DND-41 (cell line): ENCODE results near the gene COLGALT1.

ENCODE experiments used
- ATAC-seq: fragments of 200-7000 bp; cut with Tn5 transposase; 3 replicates; pipeline ENCODE4 v1.9.1; 2021; ENCODE audit warnings: low read depth; ENCODE audit not compliant: insufficient read depth
- DNase-seq: peaks from one replicate; pipeline ENCODE4 v3.0.0-alpha.2; 2020
- H2AFZ ChIP-seq: 2 replicates; pipeline ENCODE4 v1.6.0; 2012; ENCODE audit warnings: low read depth, low read length
- H3K27ac ChIP-seq: 2 replicates; pipeline ENCODE4 v1.5.1; 2012; ENCODE audit warnings: low read length, inconsistent platforms
- H3K27me3 ChIP-seq: fragments of 200-600 bp; sonication (generic); 2 replicates; pipeline ENCODE4 v1.6.0; 2012; ENCODE audit warnings: low read length, mild to moderate bottlenecking, inconsistent platforms; ENCODE audit not compliant: insufficient read depth, poor library complexity
- H3K36me3 ChIP-seq: 2 replicates; pipeline ENCODE4 v1.5.1; 2012; ENCODE audit warnings: low read length, inconsistent platforms; ENCODE audit not compliant: insufficient read depth
- H3K4me1 ChIP-seq: 2 replicates; pipeline ENCODE4 v1.5.1; 2012; ENCODE audit warnings: mild to moderate bottlenecking, low read length; ENCODE audit not compliant: insufficient read depth
- H3K4me2 ChIP-seq: 2 replicates; pipeline ENCODE4 v1.6.0; 2012; ENCODE audit warnings: mild to moderate bottlenecking, moderate library complexity, low read length, inconsistent platforms; ENCODE audit not compliant: insufficient read depth
- H3K4me3 ChIP-seq, 2 experiments: fragments of 200-600 bp in 1 of 2; shearing (Covaris generic) in 1 of 2; 2 replicates each; pipeline ENCODE4 v1.5.1; 2012 to 2016; ENCODE audit warnings: inconsistent platforms in 2 of 2, low read length in 2 of 2, mild to moderate bottlenecking in 2 of 2, low read depth in 1 of 2, moderate library complexity in 1 of 2
- H3K79me2 ChIP-seq: 2 replicates; pipeline ENCODE4 v1.6.0; 2012; ENCODE audit warnings: low read length, inconsistent platforms; ENCODE audit not compliant: insufficient read depth
- H3K9ac ChIP-seq: 2 replicates; pipeline ENCODE4 v1.6.0; 2012; ENCODE audit warnings: low read depth, mild to moderate bottlenecking, inconsistent platforms, low read length, moderate library complexity
- H3K9me3 ChIP-seq: 2 replicates; pipeline ENCODE4 v1.5.1; 2012; ENCODE audit warnings: low read length, moderate library complexity, mild to moderate bottlenecking, inconsistent platforms; ENCODE audit not compliant: insufficient read depth, severe bottlenecking
- H4K20me1 ChIP-seq: 2 replicates; pipeline ENCODE4 v1.6.0; 2012; ENCODE audit warnings: low read length; ENCODE audit not compliant: insufficient read depth
- EZH2 ChIP-seq: IDR thresholded peaks from 3 replicates; pipeline ENCODE4 v1.6.1; 2012; ENCODE audit warnings: borderline replicate concordance, low read depth, mild to moderate bottlenecking, moderate library complexity, low read length, inconsistent platforms; ENCODE audit not compliant: severe bottlenecking
- TF ChIP-seq, protein P1 (sequence below): IDR thresholded peaks from 2 replicates; pipeline ENCODE4 v1.5.1; 2012; ENCODE audit warnings: borderline replicate concordance, low read length, moderate library complexity, mild to moderate bottlenecking; ENCODE audit not compliant: poor library complexity, severe bottlenecking; ENCODE audit errors: extremely low read depth

The COLGALT1 gene

DNA sequence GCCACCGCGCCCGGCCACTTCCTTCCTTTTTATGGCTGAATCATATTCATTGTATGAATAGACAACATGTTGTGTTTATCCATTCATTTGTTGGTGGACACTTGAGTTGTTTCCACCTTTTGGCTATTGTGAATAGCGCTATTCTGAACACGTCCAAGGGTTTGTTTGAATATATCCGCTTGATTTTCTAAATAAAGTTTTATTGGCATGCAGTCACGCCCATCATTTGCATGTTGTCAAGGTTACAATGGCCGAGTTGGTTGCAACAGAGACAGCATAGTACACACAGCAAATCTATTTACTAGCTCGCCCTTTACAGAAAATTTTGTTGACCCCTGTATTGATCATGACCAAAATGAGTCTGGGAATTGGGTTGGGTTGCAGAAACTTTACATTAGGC is 43.5 kb downstream of the COLGALT1 start:
- Histone ChIP-seq H3K27me3 (peaks cover 6% of the 10 kb centered on the region), H3K9me3 (no peaks in the 10 kb centered on the region), H3K9ac (no peak overlapping the region), H3K27ac (no peak overlapping the region), H2AFZ (no peak overlapping the region), H3K4me3 (no peak overlapping the region), H3K4me2 (no peak overlapping the region), H3K4me1 (no peaks in the 10 kb centered on the region), H3K36me3 (no peaks in the 10 kb centered on the region), H3K79me2 (no peaks in the 10 kb centered on the region), H4K20me1 (no peaks in the 10 kb centered on the region)
- no peak for DNase-seq
- ATAC-seq: no peak
- TF ChIP-seq, protein P1, sequence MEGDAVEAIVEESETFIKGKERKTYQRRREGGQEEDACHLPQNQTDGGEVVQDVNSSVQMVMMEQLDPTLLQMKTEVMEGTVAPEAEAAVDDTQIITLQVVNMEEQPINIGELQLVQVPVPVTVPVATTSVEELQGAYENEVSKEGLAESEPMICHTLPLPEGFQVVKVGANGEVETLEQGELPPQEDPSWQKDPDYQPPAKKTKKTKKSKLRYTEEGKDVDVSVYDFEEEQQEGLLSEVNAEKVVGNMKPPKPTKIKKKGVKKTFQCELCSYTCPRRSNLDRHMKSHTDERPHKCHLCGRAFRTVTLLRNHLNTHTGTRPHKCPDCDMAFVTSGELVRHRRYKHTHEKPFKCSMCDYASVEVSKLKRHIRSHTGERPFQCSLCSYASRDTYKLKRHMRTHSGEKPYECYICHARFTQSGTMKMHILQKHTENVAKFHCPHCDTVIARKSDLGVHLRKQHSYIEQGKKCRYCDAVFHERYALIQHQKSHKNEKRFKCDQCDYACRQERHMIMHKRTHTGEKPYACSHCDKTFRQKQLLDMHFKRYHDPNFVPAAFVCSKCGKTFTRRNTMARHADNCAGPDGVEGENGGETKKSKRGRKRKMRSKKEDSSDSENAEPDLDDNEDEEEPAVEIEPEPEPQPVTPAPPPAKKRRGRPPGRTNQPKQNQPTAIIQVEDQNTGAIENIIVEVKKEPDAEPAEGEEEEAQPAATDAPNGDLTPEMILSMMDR: no peak
- TF ChIP-seq EZH2: no peak

DNA sequence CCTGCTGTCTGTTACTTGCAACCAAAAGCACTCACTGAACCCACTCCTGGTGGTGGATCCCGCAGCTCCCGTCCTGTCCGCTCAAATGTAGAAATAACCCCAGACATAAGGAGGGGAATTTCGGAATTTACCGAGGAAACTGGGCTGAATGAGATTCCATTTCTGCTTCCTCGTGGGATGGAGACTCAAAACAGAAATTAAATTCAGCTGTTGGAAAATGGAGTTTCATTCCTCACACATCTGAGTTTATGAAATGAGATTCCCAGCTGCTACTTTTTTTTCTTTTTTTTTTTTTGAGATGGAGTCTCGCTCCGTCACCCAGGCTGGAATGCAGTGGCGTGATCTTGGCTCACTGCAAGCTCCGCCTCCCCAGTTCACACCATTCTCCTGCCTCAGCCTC is 44.3 kb downstream of the COLGALT1 start:
- no peak for DNase-seq
- Histone ChIP-seq H3K4me2 (no peak overlapping the region), H3K79me2 (no peaks in the 10 kb centered on the region), H2AFZ (no peak overlapping the region), H3K27ac (no peak overlapping the region), H3K9me3 (no peaks in the 10 kb centered on the region), H3K4me1 (no peaks in the 10 kb centered on the region), H3K36me3 (no peaks in the 10 kb centered on the region), H3K27me3 (peaks cover 6% of the 10 kb centered on the region), H3K4me3 (no peak overlapping the region), H4K20me1 (no peaks in the 10 kb centered on the region), H3K9ac (no peak overlapping the region)
- ATAC-seq: no peak
- TF ChIP-seq EZH2: no peak
- TF ChIP-seq, protein P1: no peak

DNA sequence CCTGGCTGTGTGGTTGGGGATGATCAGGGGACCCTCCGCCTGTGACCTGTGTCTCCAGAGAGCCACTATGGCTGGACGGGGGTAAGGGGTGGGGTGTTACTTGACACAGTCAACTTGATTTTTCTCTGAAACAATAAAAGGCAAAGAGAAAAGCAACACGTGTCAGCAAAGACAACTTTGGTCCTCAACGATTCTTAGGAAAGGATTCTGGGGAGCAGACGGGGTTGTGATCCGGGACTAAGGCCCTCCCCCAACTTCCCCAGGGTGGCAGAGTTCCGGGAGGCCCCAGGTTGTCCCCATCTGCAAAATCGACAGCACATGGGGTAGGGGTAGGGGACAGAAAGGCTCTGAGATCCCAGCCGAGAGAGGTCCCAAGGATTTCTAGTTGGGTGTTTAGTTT is 46.2 kb downstream of the COLGALT1 start:
- DNase-seq (no peak), ATAC-seq (no peak)
- Histone ChIP-seq H3K9ac (no peak overlapping the region), H3K27ac (no peak overlapping the region), H3K4me1 (no peaks in the 10 kb centered on the region), H3K4me3 (no peak overlapping the region), H4K20me1 (no peaks in the 10 kb centered on the region), H3K79me2 (no peaks in the 10 kb centered on the region), H3K4me2 (no peak overlapping the region), H3K27me3 (peaks cover 6% of the 10 kb centered on the region), H2AFZ (no peak overlapping the region), H3K36me3 (no peaks in the 10 kb centered on the region), H3K9me3 (no peaks in the 10 kb centered on the region)
- TF ChIP-seq EZH2: no peak
- TF ChIP-seq, protein P1: no peak

DNA sequence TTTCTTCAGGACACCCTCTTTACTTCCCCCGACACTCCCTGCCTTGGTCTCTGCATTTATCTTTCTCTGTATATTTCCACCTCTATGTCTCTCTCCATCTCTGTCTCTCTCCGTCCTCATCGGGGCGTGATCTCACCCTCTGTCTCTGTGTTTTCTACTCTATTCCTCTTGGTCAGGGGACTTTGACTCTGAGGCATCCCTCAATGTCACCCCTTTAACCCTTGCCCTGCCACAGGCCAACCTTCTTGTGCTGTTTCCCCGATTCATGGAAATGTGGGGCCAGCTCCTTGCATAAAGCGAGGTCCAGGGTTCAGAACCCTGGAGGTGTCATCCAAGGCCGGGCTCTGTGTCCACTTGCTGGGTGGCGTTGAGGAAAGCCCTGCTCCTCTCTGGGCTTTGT is 46.8 kb downstream of the COLGALT1 start:
- TF ChIP-seq, protein P1: no peak
- no peak for TF ChIP-seq EZH2
- H2AFZ ChIP-seq: no peak overlapping the region
- H4K20me1 ChIP-seq: no peaks in the 10 kb centered on the region
- no peak overlapping the region for H3K27ac ChIP-seq
- no peaks in the 10 kb centered on the region for H3K36me3 ChIP-seq
- peaks cover 6% of the 10 kb centered on the region for H3K27me3 ChIP-seq
- H3K4me2 ChIP-seq: no peak overlapping the region
- no peak for DNase-seq
- no peaks in the 10 kb centered on the region for H3K79me2 ChIP-seq
- no peaks in the 10 kb centered on the region for H3K4me1 ChIP-seq
- no peak overlapping the region for H3K9ac ChIP-seq
- H3K4me3 ChIP-seq: no peak overlapping the region
- ATAC-seq: no peak
- H3K9me3 ChIP-seq: no peaks in the 10 kb centered on the region
